Cardiac muscle cell (in vitro differentiated cells and primary cell): ENCODE measurements around the gene PLAAT1. TPM values are rescaled to one million over a fixed set of nuclear protein-coding genes. Genes with fewer than 3 reads are reported as not detected.

Source experiments
- DNase-seq, 2 donors: peaks; one replicate each; pipeline versions ENCODE4 v3.0.0 to v3.0.0-alpha.2; 2010 to 2017; ENCODE audit warnings: low read depth in 1 of 2, low spot score in 1 of 2
- H3K27ac ChIP-seq: fragments of 200-600 bp; sonication (generic); 2 replicates; pipeline ENCODE4 v1.5.1; 2016
- H3K27me3 ChIP-seq: fragments of 200-600 bp; sonication (generic); 2 replicates; pipeline ENCODE4 v1.6.0; 2016; ENCODE audit warnings: control low read depth
- H3K36me3 ChIP-seq: fragments of 200-600 bp; sonication (generic); 2 replicates; pipeline ENCODE4 v1.5.1; 2016; ENCODE audit warnings: control low read depth
- H3K4me1 ChIP-seq: fragments of 200-600 bp; sonication (generic); 2 replicates; pipeline ENCODE4 v1.8.1; 2017; ENCODE audit warnings: low read depth, mild to moderate bottlenecking, mixed run types
- H3K4me3 ChIP-seq: fragments of 200-600 bp; sonication (generic); 2 replicates; pipeline ENCODE4 v1.5.1; 2016; ENCODE audit warnings: mild to moderate bottlenecking
- H3K9me3 ChIP-seq: fragments of 200-600 bp; sonication (generic); 2 replicates; pipeline ENCODE4 v1.5.1; 2017; ENCODE audit warnings: low read depth, mild to moderate bottlenecking, control low read depth
- polyA plus RNA-seq: library from polyadenylated mRNA; unstranded; fragments of >200 nt; fragmentation: Nextera tagmentation; extraction: Ambion mirVana; gene quantifications from 2 replicates; pipeline ENCODE4 v1.2.1, GENCODE V29; 2016
- total RNA-seq: library from RNA; depleted of rRNA; stranded (reverse); fragments of >200 nt; gene quantifications from 2 replicates; pipeline ENCODE4 v1.2.3, GENCODE V29; 2016
- TF ChIP-seq, protein P1 (sequence below): IDR thresholded peaks from 2 replicates; pipeline ENCODE4 v1.5.1; 2012; ENCODE audit warnings: low read depth, mild to moderate bottlenecking, low read length

The PLAAT1 gene
- total and polyA plus RNA-seq, 2 experiments from 2014 or later = 35.4 to 37.6 TPM

DNA sequence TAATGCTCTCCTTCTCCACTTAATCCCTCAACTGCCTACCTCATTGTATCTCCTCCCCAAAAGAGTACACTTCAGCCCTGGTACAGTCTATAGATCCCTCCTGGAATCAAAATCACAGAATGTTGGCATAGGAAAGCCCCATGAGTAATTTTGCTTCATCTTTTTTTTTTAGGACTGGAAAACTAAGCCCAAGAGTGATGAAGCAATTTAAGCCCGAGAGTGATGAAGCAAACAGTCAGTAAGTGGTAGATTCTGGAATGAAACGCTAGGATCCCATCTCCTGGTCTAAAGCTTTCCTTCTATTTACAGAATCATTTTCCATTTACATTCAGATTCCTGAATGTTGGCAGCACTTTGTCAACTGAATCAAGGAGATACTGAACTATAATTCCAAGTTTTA, 29.8 kb upstream of the PLAAT1 start:
- H3K4me3 ChIP-seq = no peak overlapping the region
- H3K9me3 ChIP-seq = no peaks in the 10 kb centered on the region
- H3K4me1 ChIP-seq = peaks cover 7% of the 10 kb centered on the region
- no peak overlapping the region for H3K27ac ChIP-seq
- H3K36me3 ChIP-seq = no peaks in the 10 kb centered on the region
- TF ChIP-seq, protein P1, sequence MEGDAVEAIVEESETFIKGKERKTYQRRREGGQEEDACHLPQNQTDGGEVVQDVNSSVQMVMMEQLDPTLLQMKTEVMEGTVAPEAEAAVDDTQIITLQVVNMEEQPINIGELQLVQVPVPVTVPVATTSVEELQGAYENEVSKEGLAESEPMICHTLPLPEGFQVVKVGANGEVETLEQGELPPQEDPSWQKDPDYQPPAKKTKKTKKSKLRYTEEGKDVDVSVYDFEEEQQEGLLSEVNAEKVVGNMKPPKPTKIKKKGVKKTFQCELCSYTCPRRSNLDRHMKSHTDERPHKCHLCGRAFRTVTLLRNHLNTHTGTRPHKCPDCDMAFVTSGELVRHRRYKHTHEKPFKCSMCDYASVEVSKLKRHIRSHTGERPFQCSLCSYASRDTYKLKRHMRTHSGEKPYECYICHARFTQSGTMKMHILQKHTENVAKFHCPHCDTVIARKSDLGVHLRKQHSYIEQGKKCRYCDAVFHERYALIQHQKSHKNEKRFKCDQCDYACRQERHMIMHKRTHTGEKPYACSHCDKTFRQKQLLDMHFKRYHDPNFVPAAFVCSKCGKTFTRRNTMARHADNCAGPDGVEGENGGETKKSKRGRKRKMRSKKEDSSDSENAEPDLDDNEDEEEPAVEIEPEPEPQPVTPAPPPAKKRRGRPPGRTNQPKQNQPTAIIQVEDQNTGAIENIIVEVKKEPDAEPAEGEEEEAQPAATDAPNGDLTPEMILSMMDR = no peak
- DNase-seq = no peak
- peaks cover 13% of the 10 kb centered on the region for H3K27me3 ChIP-seq

DNA sequence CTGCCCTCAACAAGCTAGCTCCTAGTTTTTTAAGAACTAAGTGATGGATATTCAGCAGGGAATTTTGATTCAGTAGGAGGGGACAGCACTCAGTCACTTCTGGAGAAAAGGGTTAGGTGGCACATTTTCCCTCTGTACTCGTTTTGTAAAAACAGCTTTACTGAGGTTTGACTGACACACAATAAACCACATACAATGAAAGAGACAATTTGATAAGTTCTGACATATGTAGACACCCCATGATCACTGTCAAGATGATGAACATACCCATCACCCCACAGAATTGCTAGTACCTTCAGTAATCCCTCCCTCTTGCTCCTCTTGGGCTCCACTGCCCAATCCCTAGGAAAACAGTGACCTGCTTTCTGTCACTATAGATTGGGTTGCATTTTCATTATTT, 29.0 kb upstream of the PLAAT1 start:
- peaks cover 13% of the 10 kb centered on the region for H3K27me3 ChIP-seq
- peaks cover 7% of the 10 kb centered on the region for H3K4me1 ChIP-seq
- H3K9me3 ChIP-seq = no peaks in the 10 kb centered on the region
- H3K4me3 ChIP-seq = no peak overlapping the region
- TF ChIP-seq, protein P1 = no peak
- no peaks in the 10 kb centered on the region for H3K36me3 ChIP-seq
- no peak for DNase-seq
- no peak overlapping the region for H3K27ac ChIP-seq

DNA sequence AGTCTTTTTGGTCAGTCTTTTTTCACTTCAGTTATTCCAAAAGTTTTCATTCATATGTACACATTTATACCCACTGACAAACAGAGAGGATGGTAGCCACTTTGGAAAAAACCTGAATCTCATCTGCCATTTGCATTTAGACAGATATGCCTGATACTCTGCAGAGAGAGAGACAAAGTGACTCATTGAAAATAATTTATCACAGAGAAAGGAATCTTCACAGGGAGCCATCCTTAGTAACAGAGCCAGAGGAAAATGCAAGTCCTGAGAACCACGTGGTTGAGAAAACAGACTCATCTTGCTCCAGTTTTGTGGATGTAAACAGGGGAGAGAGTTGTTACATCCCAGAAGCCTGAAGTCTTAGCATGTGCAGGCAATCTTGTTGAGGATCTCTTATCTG, 28.2 kb upstream of the PLAAT1 start:
- Histone ChIP-seq H3K27ac (no peak overlapping the region), H3K9me3 (no peaks in the 10 kb centered on the region), H3K27me3 (peaks cover 13% of the 10 kb centered on the region), H3K4me3 (no peak overlapping the region), H3K36me3 (no peaks in the 10 kb centered on the region), H3K4me1 (peaks cover 3% of the 10 kb centered on the region)
- no peak for DNase-seq
- TF ChIP-seq, protein P1 = no peak

DNA sequence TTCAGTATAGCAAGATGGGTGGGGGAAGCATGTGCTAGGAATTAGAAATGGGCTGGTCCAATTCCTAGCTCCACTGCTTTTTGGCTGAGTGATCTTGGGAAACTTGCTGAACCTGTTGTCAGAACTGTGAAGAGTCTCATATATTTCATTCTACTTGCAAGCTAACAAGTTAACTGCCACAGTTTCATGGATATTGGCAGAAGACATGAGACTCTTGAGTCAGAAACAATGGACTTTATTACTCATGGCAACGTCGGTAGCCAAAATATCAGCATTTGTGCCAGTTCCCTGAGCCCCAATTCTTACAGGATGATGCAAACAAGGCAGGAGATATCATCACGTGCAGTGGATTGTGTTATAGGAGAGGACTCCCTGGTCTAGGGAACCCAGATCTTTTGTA, 26.6 kb upstream of the PLAAT1 start:
- Histone ChIP-seq H3K4me3 (no peak overlapping the region), H3K4me1 (no peaks in the 10 kb centered on the region), H3K36me3 (no peaks in the 10 kb centered on the region), H3K27ac (no peak overlapping the region), H3K27me3 (peaks cover 15% of the 10 kb centered on the region), H3K9me3 (no peaks in the 10 kb centered on the region)
- TF ChIP-seq, protein P1 = no peak
- no peak for DNase-seq

DNA sequence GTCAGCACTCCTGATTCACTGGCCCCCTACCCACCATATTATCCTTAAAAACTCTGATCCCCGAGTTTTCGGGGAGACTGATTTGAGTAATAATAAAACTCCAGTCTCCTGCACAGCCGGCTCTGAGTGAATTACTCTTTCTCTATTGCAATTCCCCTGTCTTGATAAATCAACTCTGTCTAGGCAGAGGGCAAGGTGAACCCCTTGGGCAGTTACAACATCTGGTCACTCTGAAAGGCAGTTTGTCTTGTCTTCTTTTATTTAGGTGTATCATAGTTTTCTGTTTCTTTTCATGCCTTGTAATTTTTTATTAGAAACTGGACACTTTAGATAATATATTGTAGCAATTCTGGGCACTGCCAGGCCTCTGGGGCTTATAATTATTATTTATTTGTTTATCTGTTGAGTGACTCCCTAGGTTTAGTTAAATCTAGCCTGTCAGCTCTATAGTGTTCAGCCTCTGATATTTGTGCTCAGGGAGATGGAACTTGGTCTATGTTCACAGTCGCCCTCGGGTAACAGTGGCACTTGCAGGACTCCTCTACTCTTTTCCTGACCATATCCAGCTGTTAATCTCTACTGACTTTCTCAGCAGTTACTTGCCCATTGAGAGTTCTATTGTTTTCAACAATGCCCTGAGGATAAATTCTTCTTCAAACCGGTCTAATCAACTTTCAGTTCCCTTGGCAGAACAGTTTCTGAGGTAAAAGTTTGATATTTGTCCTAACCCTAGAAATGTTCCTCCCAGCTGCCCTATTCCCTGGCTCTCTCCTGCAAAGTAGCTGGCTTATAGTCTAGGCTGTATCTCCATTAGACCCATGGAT, 15.5 kb upstream of the PLAAT1 start:
- DNase-seq = no peak
- TF ChIP-seq, protein P1 = no peak
- no peak overlapping the region for H3K27ac ChIP-seq
- no peaks in the 10 kb centered on the region for H3K27me3 ChIP-seq
- H3K4me1 ChIP-seq = peaks cover 6% of the 10 kb centered on the region
- H3K9me3 ChIP-seq = no peaks in the 10 kb centered on the region
- no peak overlapping the region for H3K4me3 ChIP-seq
- H3K36me3 ChIP-seq = no peaks in the 10 kb centered on the region
